WTC11 (cell line): ENCODE data around the gene PLEKHA5. TPM values are rescaled to one million over a fixed set of nuclear protein-coding genes. Genes with fewer than 3 reads are reported as not detected.

Experiments used
- ATAC-seq: fragments of 200-7000 bp; cut with Tn5 transposase; 2 replicates; pipeline ENCODE4 v1.10.0; 2021; ENCODE audit warnings: mild to moderate bottlenecking, moderate library complexity
- CTCF ChIA-PET: fragments of 300-600 bp; sonication (Branson Sonifier 250); formaldehyde crosslinking; loops from one replicate; lab custom pipeline; 2021; ENCODE audit warnings: antibody characterized with exemption; lab: Charles Lee
- POLR2A ChIA-PET: fragments of 350-600 bp; sonication (Branson Sonifier 250); formaldehyde crosslinking; loops from one replicate; lab custom pipeline; 2021; ENCODE audit warnings: antibody characterized with exemption; lab: Charles Lee
- DNase-seq: peaks from one replicate; pipeline ENCODE4 v3.0.0; 2021; ENCODE audit warnings: low spot score
- H3K27ac Mint-ChIP-seq: 2 replicates; pipeline ENCODE4 v1.8.0; 2021; ENCODE audit warnings: mixed read lengths
- H3K27me3 Mint-ChIP-seq: 2 replicates; pipeline ENCODE4 v1.8.0; 2021; ENCODE audit warnings: low read depth, mild to moderate bottlenecking, moderate library complexity, mixed read lengths
- H3K36me3 Mint-ChIP-seq: 2 replicates; pipeline ENCODE4 v1.8.0; 2021; ENCODE audit warnings: mixed read lengths
- H3K4me1 Mint-ChIP-seq: 2 replicates; pipeline ENCODE4 v1.8.0; 2022; ENCODE audit warnings: mixed read lengths
- H3K4me3 Mint-ChIP-seq: 2 replicates; pipeline ENCODE4 v1.8.0; 2021; ENCODE audit warnings: mild to moderate bottlenecking, moderate library complexity, mixed read lengths
- H3K9me3 Mint-ChIP-seq: 2 replicates; pipeline ENCODE4 v1.8.0; 2021; ENCODE audit warnings: mixed read lengths
- CTCF ChIP-seq: fragments of 200-600 bp; IDR thresholded peaks from 2 replicates; pipeline ENCODE4 v1.8.0; 2022; ENCODE audit warnings: antibody characterized with exemption
- E2F4 ChIP-seq: sonication (generic); formaldehyde crosslinking; IDR thresholded peaks from 2 replicates; pipeline ENCODE4 v1.8.1; 2022; ENCODE audit warnings: low read depth, mild to moderate bottlenecking, moderate library complexity, missing genetic modification reagents, borderline replicate concordance
- E2F5 ChIP-seq: sonication (generic); formaldehyde crosslinking; IDR thresholded peaks from 2 replicates; pipeline ENCODE4 v1.8.1; 2022; ENCODE audit warnings: mild to moderate bottlenecking, moderate library complexity, missing genetic modification reagents
- ESRRA ChIP-seq: sonication (generic); formaldehyde crosslinking; IDR thresholded peaks from 2 replicates; pipeline ENCODE4 v1.8.1; 2022; ENCODE audit warnings: mild to moderate bottlenecking, missing genetic modification reagents, borderline replicate concordance
- FOXK1 ChIP-seq: sonication (generic); formaldehyde crosslinking; IDR thresholded peaks from 2 replicates; pipeline ENCODE4 v1.8.0; 2022; ENCODE audit warnings: mild to moderate bottlenecking, moderate library complexity, missing genetic modification reagents
- FOXP4 ChIP-seq: sonication (generic); formaldehyde crosslinking; IDR thresholded peaks from 2 replicates; pipeline ENCODE4 v1.8.0; 2022; ENCODE audit warnings: mild to moderate bottlenecking, missing genetic modification reagents
- IRF1 ChIP-seq: sonication (generic); formaldehyde crosslinking; IDR thresholded peaks from 2 replicates; pipeline ENCODE4 v1.8.0; 2023; ENCODE audit warnings: missing genetic modification reagents
- NR2C2 ChIP-seq: sonication (generic); formaldehyde crosslinking; IDR thresholded peaks from 2 replicates; pipeline ENCODE4 v1.8.0; 2022; ENCODE audit warnings: mild to moderate bottlenecking, missing genetic modification reagents
- PRDM15 ChIP-seq: sonication (generic); formaldehyde crosslinking; IDR thresholded peaks from 2 replicates; pipeline ENCODE4 v1.8.0; 2022; ENCODE audit warnings: missing genetic modification reagents
- RORB ChIP-seq: fragments of 250-450 bp; sonication (Bioruptor Pico); IDR thresholded peaks from 2 replicates; pipeline ENCODE4 v1.9.0; 2021; ENCODE audit warnings: mild to moderate bottlenecking
- TCF7 ChIP-seq: sonication (generic); formaldehyde crosslinking; IDR thresholded peaks from 2 replicates; pipeline ENCODE4 v1.8.0; 2022; ENCODE audit warnings: mild to moderate bottlenecking, low read depth, missing genetic modification reagents, moderate library complexity
- USF1 ChIP-seq: sonication (generic); formaldehyde crosslinking; IDR thresholded peaks from 2 replicates; pipeline ENCODE4 v1.8.0; 2022; ENCODE audit warnings: mild to moderate bottlenecking, missing genetic modification reagents
- ZMAT4 ChIP-seq: fragments of 250-450 bp; sonication (Bioruptor Pico); IDR thresholded peaks from 2 replicates; pipeline ENCODE4 v1.9.0; 2021; ENCODE audit warnings: mild to moderate bottlenecking
- ZNF317 ChIP-seq: sonication (generic); formaldehyde crosslinking; IDR thresholded peaks from 2 replicates; pipeline ENCODE4 v1.8.1; 2023; ENCODE audit warnings: low read depth, mild to moderate bottlenecking, moderate library complexity, missing genetic modification reagents, borderline replicate concordance
- ZNF396 ChIP-seq: fragments of 250-450 bp; sonication (Bioruptor Pico); IDR thresholded peaks from 2 replicates; pipeline ENCODE4 v1.8.0; 2021; ENCODE audit warnings: mild to moderate bottlenecking, moderate library complexity, borderline replicate concordance
- ZNF423 ChIP-seq: fragments of 250-450 bp; sonication (Bioruptor Pico); IDR thresholded peaks from 2 replicates; pipeline ENCODE4 v2.1.2; 2022; ENCODE audit warnings: mild to moderate bottlenecking, moderate library complexity
- ZNF425 ChIP-seq: fragments of 250-450 bp; sonication (Bioruptor Pico); conservative IDR thresholded peaks from 2 replicates; pipeline ENCODE4 v1.9.0; 2021; ENCODE audit warnings: mild to moderate bottlenecking
- ZNF512 ChIP-seq: sonication (generic); formaldehyde crosslinking; IDR thresholded peaks from 2 replicates; pipeline ENCODE4 v1.8.1; 2022; ENCODE audit warnings: missing genetic modification reagents, borderline replicate concordance
- ZNF671 ChIP-seq: fragments of 250-450 bp; sonication (Bioruptor Pico); IDR thresholded peaks from 2 replicates; pipeline ENCODE4 v1.8.0; 2021; ENCODE audit warnings: mild to moderate bottlenecking
- total RNA-seq: library from RNA; stranded (reverse); gene quantifications from 3 replicates; pipeline ENCODE4 v1.2.3, GENCODE V29; 2021

PLEKHA5 gene
- total RNA-seq, 1 experiment from 2014 or later: 61.1 TPM

- no peak for TF ChIP-seq IRF1 (CRISPR knock-in tag)
- no peak for TF ChIP-seq ZNF423
- no peak for TF ChIP-seq ZNF317 (CRISPR knock-in tag)
- no peak for TF ChIP-seq PRDM15
- TF ChIP-seq FOXK1 (CRISPR knock-in tag): no peak
- TF ChIP-seq ZNF396 (CRISPR knock-in tag): no peak
- no peak for TF ChIP-seq ZMAT4 (CRISPR knock-in tag)
- no peak for TF ChIP-seq NR2C2
- TF ChIP-seq ESRRA (CRISPR knock-in tag): no peak
- TF ChIP-seq RORB (CRISPR knock-in tag): no peak
- TF ChIP-seq CTCF: no peak
- TF ChIP-seq FOXP4: no peak
- TF ChIP-seq E2F5: no peak
- TF ChIP-seq TCF7 (CRISPR knock-in tag): no peak
These were observed 115.6 kb downstream of the PLEKHA5 start (continued) for GRCh38 chr12:19245106-19245505.

- no peaks in the 10 kb centered on the region for H3K9me3 Mint-ChIP-seq
- H3K36me3 Mint-ChIP-seq: no peaks in the 10 kb centered on the region
- H3K4me1 Mint-ChIP-seq: peaks cover 17% of the 10 kb centered on the region
- no peak for ATAC-seq
- CTCF ChIA-PET: interaction anchor here (0.6 kb wide), 1 partner anchor 995 kb away, joined by 4 read pairs; no protein-coding TSS in a partner anchor
- H3K27ac Mint-ChIP-seq: no peak overlapping the region
- H3K4me3 Mint-ChIP-seq: no peak overlapping the region
- H3K27me3 Mint-ChIP-seq: no peaks in the 10 kb centered on the region
- DNase-seq: no peak
- POLR2A ChIA-PET: no interaction called here
- TF ChIP-seq ZNF512 (CRISPR knock-in tag): no peak
- no peak for TF ChIP-seq FOXP4
- no peak for TF ChIP-seq ZNF671 (CRISPR knock-in tag)
- no peak for TF ChIP-seq ZNF425
- no peak for TF ChIP-seq USF1 (CRISPR knock-in tag)
- no peak for TF ChIP-seq E2F4 (CRISPR knock-in tag)
These were observed 116.1 kb downstream of the PLEKHA5 start for GRCh38 chr12:19245666-19246065.
